ENCODE results near the gene C14orf180.

- TF ChIP-seq EZH2 (IDR thresholded peaks at IDR 0.05; ENCODE audit: insufficient read depth, poor library complexity, severe bottlenecking) (no peak), EZH2phosphoT487 (IDR thresholded peaks at IDR 0.05; ENCODE audit: insufficient read depth, low read depth) (no peak)
These were observed 23.1 kb upstream of the C14orf180 start for GRCh38 chr14:104556256-104557021.
